Testis (tissue), 3 donors: Measurements from ENCODE around the gene CCDC146. TPM values are rescaled to one million over a fixed set of nuclear protein-coding genes. Genes with fewer than 3 reads are reported as not detected.

Experiments
- DNase-seq: peaks from one replicate; pipeline ENCODE4 v3.0.0-alpha.2; 2019
- H3K27ac ChIP-seq, 2 donors: fragments of 200-600 bp; sonication (generic); one replicate each; pipeline ENCODE4 v1.5.1; 2019
- H3K27me3 ChIP-seq: fragments of 200-600 bp; sonication (generic); one replicate; pipeline ENCODE4 v1.5.1; 2019
- H3K36me3 ChIP-seq: fragments of 200-600 bp; sonication (generic); one replicate; pipeline ENCODE4 v1.5.1; 2017; ENCODE audit warnings: low read depth; ENCODE audit errors: missing control alignments
- H3K4me1 ChIP-seq: fragments of 200-600 bp; sonication (generic); one replicate; pipeline ENCODE4 v1.5.1; 2019
- H3K4me3 ChIP-seq, 2 donors: fragments of 200-600 bp; sonication (generic); one replicate each; pipeline ENCODE4 v1.5.1; 2017 to 2019
- H3K9me3 ChIP-seq: fragments of 200-600 bp; sonication (generic); one replicate; pipeline ENCODE4 v1.5.1; 2017
- CTCF ChIP-seq, 3 experiments: fragments of 450-650 bp in 2 of 3; fragments of 200-600 bp in 1 of 3; sonication (generic) in 1 of 3; IDR thresholded peaks; one replicate each; pipeline ENCODE4 v1.5.1; 2016 to 2019; ENCODE audit warnings: antibody characterized with exemption in 3 of 3, mild to moderate bottlenecking in 2 of 3, moderate library complexity in 1 of 3
- POLR2A ChIP-seq: fragments of 450-650 bp; IDR thresholded peaks from one replicate; pipeline ENCODE4 v1.6.1; 2017; ENCODE audit warnings: antibody characterized with exemption, mild to moderate bottlenecking, moderate library complexity
- WGBS, 2 donors: methylation state at CpG; one replicate each; pipeline ENCODE4 v1.1.5; 2018; 5-methylcytosine and 5-hydroxymethylcytosine counted together
- intact Hi-C: fragments of 100-400 bp; cut with DNase I; formaldehyde crosslinking; loops from one replicate; pipeline ENCODE4 v1.15.1; 2023; ENCODE audit warnings: low total_unique reads
- polyA plus RNA-seq: library from polyadenylated mRNA; stranded (reverse); fragments of 350-450 nt; fragmentation: Illumina TruSeq; extraction: RNeasy Lipid Tissue Mini Kit (QIAGEN cat#74804); gene quantifications from one replicate; pipeline ENCODE4 v1.2.3, GENCODE V29; 2014; ENCODE audit warnings: low read depth, low replicate concordance; ENCODE audit not compliant: insufficient read depth
- total RNA-seq, 2 donors: library from RNA; depleted of rRNA; stranded (reverse); fragments of >200 nt; gene quantifications; one replicate each; pipeline ENCODE4 v1.2.3, GENCODE V29; 2016

The CCDC146 gene
- total and polyA plus RNA-seq, 3 donors from 2014 or later = 20.9 to 35.7 (median 34.3) TPM

GRCh38 chr7:77309714-77310220, 187.4 kb downstream of the CCDC146 start:
- H3K4me1 ChIP-seq = peaks cover 31% of the 10 kb centered on the region
- H3K4me3 ChIP-seq = no peak overlapping the region
- intact Hi-C loops = no loop called here
- H3K27ac ChIP-seq = no peak overlapping the region
- 34 to 90% methylated on average over 1 of the region's 1 CpG for WGBS, 2 donors
- TF ChIP-seq CTCF (IDR thresholded peaks at IDR 0.05) = no peak
- no peaks in the 10 kb centered on the region for H3K27me3 ChIP-seq
- no peak for DNase-seq
- no peaks in the 10 kb centered on the region for H3K9me3 ChIP-seq
- H3K36me3 ChIP-seq = no peaks in the 10 kb centered on the region

DNA sequence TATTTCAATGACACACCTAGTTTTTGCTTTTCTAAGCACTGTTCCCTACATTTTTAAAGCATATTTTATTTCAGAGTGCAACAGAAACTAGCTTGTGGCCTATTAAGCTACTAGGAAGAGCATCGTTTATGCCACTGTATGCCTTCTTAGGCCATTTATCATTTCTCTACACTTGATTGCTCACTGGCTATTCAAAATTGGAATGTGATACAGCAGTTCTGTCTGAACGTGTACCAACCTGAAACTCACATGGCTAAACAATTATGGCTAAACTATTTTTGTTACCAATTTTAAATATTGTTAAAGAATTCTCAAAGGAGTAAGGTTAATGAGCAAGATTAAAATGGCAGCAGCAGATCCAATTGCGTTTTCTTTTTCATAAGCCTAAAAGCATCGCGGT, 188.6 kb downstream of the CCDC146 start:
- intact Hi-C loops = no loop called here
- TF ChIP-seq POLR2A (no peak), CTCF (IDR thresholded peaks at IDR 0.05) (no peak)
- DNase-seq = no peak
- 85 to 87% methylated on average over 5 of the region's 5 CpGs for WGBS, 2 donors
- Histone ChIP-seq H3K27ac (no peak overlapping the region), H3K27me3 (no peaks in the 10 kb centered on the region), H3K4me1 (peaks cover 27% of the 10 kb centered on the region), H3K4me3 (no peak overlapping the region), H3K9me3 (no peaks in the 10 kb centered on the region), H3K36me3 (no peaks in the 10 kb centered on the region)

GRCh38 chr7:77313085-77313484, 190.7 kb downstream of the CCDC146 start:
- no peaks in the 10 kb centered on the region for H3K36me3 ChIP-seq
- DNase-seq = no peak
- peaks cover 25% of the 10 kb centered on the region for H3K4me1 ChIP-seq
- no peak overlapping the region for H3K4me3 ChIP-seq
- H3K27me3 ChIP-seq = no peaks in the 10 kb centered on the region
- WGBS, 2 donors = 36% methylated on average over 2 of the region's 2 CpGs
- H3K9me3 ChIP-seq = no peaks in the 10 kb centered on the region
- intact Hi-C loops = no loop called here
- H3K27ac ChIP-seq = no peak overlapping the region
- no peak for TF ChIP-seq CTCF (IDR thresholded peaks at IDR 0.05)
- TF ChIP-seq POLR2A = no peak

- intact Hi-C loops = no loop called here
- H3K4me1 ChIP-seq = peaks cover 25% of the 10 kb centered on the region
- H3K4me3 ChIP-seq = no peak overlapping the region
- no peaks in the 10 kb centered on the region for H3K36me3 ChIP-seq
- no peaks in the 10 kb centered on the region for H3K27me3 ChIP-seq
- 45 to 52% methylated on average over 5 of the region's 5 CpGs for whole genome bisulfite sequencing, 2 donors
- no peaks in the 10 kb centered on the region for H3K9me3 ChIP-seq
- peak overlapping the region in 1 of 2 donors; percentile 5 for H3K27ac ChIP-seq
- no peak for TF ChIP-seq POLR2A
- no peak for DNase-seq
Observed at GRCh38 chr7:77313876-77314480, 191.6 kb downstream of the CCDC146 start.

DNA sequence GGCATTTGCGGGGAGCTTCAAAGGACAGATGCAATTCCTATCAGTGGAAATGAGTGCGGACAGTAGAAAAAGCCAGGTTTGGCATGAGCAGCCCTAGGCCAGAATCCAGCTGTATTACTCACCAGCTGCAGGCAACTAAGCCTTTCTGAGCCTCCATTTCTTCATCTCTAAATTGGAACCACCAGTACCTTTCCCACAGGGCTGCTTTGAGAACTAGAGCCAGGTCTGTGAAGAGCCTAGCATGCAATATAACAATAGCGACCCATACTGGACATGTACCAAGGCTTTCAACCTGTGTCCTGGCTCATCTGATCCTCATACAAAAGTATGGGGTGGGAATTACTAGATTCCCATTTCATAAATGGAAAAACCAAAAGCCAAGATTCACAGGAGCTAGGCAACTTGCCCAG, 192.8 kb downstream of the CCDC146 start:
- no peaks in the 10 kb centered on the region for H3K27me3 ChIP-seq
- H3K4me1 ChIP-seq = peaks cover 25% of the 10 kb centered on the region
- no peak overlapping the region for H3K4me3 ChIP-seq
- no peak overlapping the region for H3K27ac ChIP-seq
- intact Hi-C loops = no loop called here
- H3K9me3 ChIP-seq = no peaks in the 10 kb centered on the region
- no peaks in the 10 kb centered on the region for H3K36me3 ChIP-seq
- no peak for DNase-seq
- TF ChIP-seq POLR2A (no peak), CTCF (IDR thresholded peaks at IDR 0.05) (no peak)
- WGBS, 2 donors = 78 to 80% methylated on average over 3 of the region's 3 CpGs
